SK-N-SH (cell line): ENCODE data around the gene SLC15A1. TPM values are rescaled to one million over a fixed set of nuclear protein-coding genes. Genes with fewer than 3 reads are reported as not detected.

ENCODE experiments used
- CTCF ChIA-PET: fragments of 300-600, 350-600 bp; formaldehyde crosslinking; extraction: SDS; loops from one replicate; lab custom pipeline; 2021; lab: Yijun Ruan, JAX
- POLR2A ChIA-PET: fragments of 350-600 bp; sonication (Branson Sonifier 250); formaldehyde crosslinking; extraction: SDS; loops from one replicate; lab custom pipeline; 2020; ENCODE audit warnings: antibody characterized with exemption, inconsistent platforms; lab: Yijun Ruan, JAX
- DNase-seq: peaks from one replicate; pipeline ENCODE4 v3.0.0; 2012
- H2AFZ ChIP-seq: fragments of 200-600 bp; sonication (generic); 2 replicates; pipeline ENCODE4 v1.8.1; 2016; ENCODE audit warnings: antibody characterized with exemption, mild to moderate bottlenecking, low read depth
- H3F3A ChIP-seq: fragments of 200-600 bp; sonication (generic); replicated peaks from 2 replicates; pipeline ENCODE3; 2016; ENCODE audit warnings: antibody characterized with exemption, mild to moderate bottlenecking; ENCODE audit not compliant: insufficient read depth
- H3K27ac ChIP-seq, 2 experiments: fragments of 200-500 bp in 1 of 2; fragments of 200-600 bp in 1 of 2; sonication (Bioruptor generic) in 1 of 2; sonication (generic), shearing (Covaris generic) in 1 of 2; 2 replicates each; pipeline versions ENCODE4 v1.5.1 to v1.6.1; 2014 to 2016; ENCODE audit warnings: low read depth in 2 of 2, inconsistent platforms in 1 of 2, low read length in 1 of 2, mild to moderate bottlenecking in 1 of 2, mixed read lengths in 1 of 2
- H3K27me3 ChIP-seq: fragments of 200-600 bp; sonication (generic), shearing (Covaris generic); 2 replicates; pipeline ENCODE4 v1.6.1; 2016; ENCODE audit warnings: mixed run types; ENCODE audit not compliant: insufficient read depth
- H3K36me3 ChIP-seq, 2 experiments: fragments of 200-500 bp in 1 of 2; fragments of 200-600 bp in 1 of 2; sonication (Bioruptor generic) in 1 of 2; sonication (generic) in 1 of 2; replicated peaks in 1 of 2; 2 replicates each; pipeline versions ENCODE3 to v1.5.1; 2014 to 2016; ENCODE audit warnings: low read length in 1 of 2, mild to moderate bottlenecking in 1 of 2; ENCODE audit not compliant: insufficient read depth in 2 of 2, control insufficient read depth in 1 of 2
- H3K4me1 ChIP-seq, 2 experiments: fragments of 200-500 bp in 1 of 2; fragments of 200-600 bp in 1 of 2; sonication (Bioruptor generic) in 1 of 2; sonication (generic), shearing (Covaris generic) in 1 of 2; 2 replicates each; pipeline versions ENCODE4 v1.5.1 to v1.6.1; 2014 to 2016; ENCODE audit warnings: low read depth in 1 of 2, low read length in 1 of 2, mixed run types in 1 of 2; ENCODE audit not compliant: insufficient read depth in 2 of 2, control insufficient read depth in 1 of 2
- H3K4me2 ChIP-seq: fragments of 200-600 bp; sonication (generic), shearing (Covaris generic); 2 replicates; pipeline ENCODE4 v1.6.1; 2017; ENCODE audit warnings: mixed run types
- H3K4me3 ChIP-seq, 2 experiments: fragments of 200-500 bp in 1 of 2; fragments of 200-600 bp in 1 of 2; sonication (Bioruptor generic) in 1 of 2; sonication (generic), shearing (Covaris generic) in 1 of 2; 2 replicates each; pipeline versions ENCODE4 v1.5.1 to v1.8.1; 2014 to 2016; ENCODE audit warnings: low read depth in 2 of 2, inconsistent platforms in 1 of 2, low read length in 1 of 2, mild to moderate bottlenecking in 1 of 2, mixed read lengths in 1 of 2, moderate library complexity in 1 of 2
- H3K79me2 ChIP-seq: fragments of 200-600 bp; sonication (generic); 2 replicates; pipeline ENCODE4 v1.8.1; 2017; ENCODE audit warnings: mild to moderate bottlenecking; ENCODE audit not compliant: insufficient read depth
- H3K9ac ChIP-seq: fragments of 200-600 bp; sonication (generic); 2 replicates; pipeline ENCODE4 v1.6.1; 2017; ENCODE audit warnings: mixed run types
- H3K9me2 ChIP-seq: fragments of 200-600 bp; sonication (generic); 2 replicates; pipeline ENCODE4 v1.6.1; 2017; ENCODE audit warnings: mixed run types
- H3K9me3 ChIP-seq: fragments of 200-600 bp; sonication (generic); 2 replicates; pipeline ENCODE4 v1.6.1; 2017; ENCODE audit warnings: mixed run types, mild to moderate bottlenecking, moderate library complexity
- H4K20me1 ChIP-seq: fragments of 200-600 bp; sonication (generic); 2 replicates; pipeline ENCODE4 v1.6.1; 2017; ENCODE audit warnings: mild to moderate bottlenecking, mixed run types; ENCODE audit not compliant: insufficient read depth
- ELF1 ChIP-seq: IDR thresholded peaks from 2 replicates; pipeline ENCODE4 v1.4.0; 2012
- EP300 ChIP-seq, 2 experiments: IDR thresholded peaks; 2 replicates each; pipeline versions ENCODE4 v1.4.0 to v1.6.1; 2012; ENCODE audit warnings: borderline replicate concordance in 1 of 2, low read depth in 1 of 2, low read length in 1 of 2
- FOXJ3 ChIP-seq: sonication (generic); formaldehyde crosslinking; IDR thresholded peaks from 2 replicates; pipeline ENCODE4 v1.5.1; 2020; ENCODE audit warnings: mild to moderate bottlenecking, missing genetic modification reagents
- FOXM1 ChIP-seq: IDR thresholded peaks from 2 replicates; pipeline ENCODE4 v1.4.0; 2012; ENCODE audit warnings: low read depth, mild to moderate bottlenecking
- MEF2A ChIP-seq: IDR thresholded peaks from 2 replicates; pipeline ENCODE4 v1.4.0; 2012; ENCODE audit warnings: low read depth, borderline replicate concordance
- POLR2AphosphoS5 ChIP-seq: IDR thresholded peaks from 2 replicates; pipeline ENCODE4 v1.6.1; 2012; ENCODE audit warnings: low read depth, low read length
- RAD21 ChIP-seq: IDR thresholded peaks from 2 replicates; pipeline ENCODE4 v1.6.1; 2012; ENCODE audit warnings: mild to moderate bottlenecking, low read length
- SIN3A ChIP-seq: IDR thresholded peaks from 2 replicates; pipeline ENCODE4 v1.6.1; 2012; ENCODE audit warnings: low read depth, mild to moderate bottlenecking, low read length, moderate library complexity, borderline replicate concordance
- SMC3 ChIP-seq: IDR thresholded peaks from 2 replicates; pipeline ENCODE4 v1.6.1; 2012; ENCODE audit warnings: low read depth, low read length, improper control_type of control experiment
- TAF1 ChIP-seq: IDR thresholded peaks from 2 replicates; pipeline ENCODE4 v1.6.1; 2012; ENCODE audit warnings: low read depth, mild to moderate bottlenecking, low read length, moderate library complexity, borderline replicate concordance
- TEAD4 ChIP-seq: IDR thresholded peaks from 2 replicates; pipeline ENCODE4 v1.4.0; 2012; ENCODE audit warnings: mild to moderate bottlenecking, borderline replicate concordance; ENCODE audit not compliant: insufficient read depth
- YY1 ChIP-seq: IDR thresholded peaks from 2 replicates; pipeline ENCODE4 v1.4.0; 2012; ENCODE audit warnings: low read depth, mild to moderate bottlenecking
- WGBS: methylation state at CpG from one replicate; pipeline ENCODE4 v1.1.6; 2017; ENCODE audit warnings: low lambda C conversion rate; 5-methylcytosine and 5-hydroxymethylcytosine counted together
- polyA plus RNA-seq, 3 experiments: library from polyadenylated mRNA; depleted of rRNA; stranded (reverse); fragments of >200 nt; gene quantifications; 2 replicates each; pipeline ENCODE4 v1.2.3, GENCODE V29; 2012
- TF ChIP-seq, protein P1 (sequence below): IDR thresholded peaks from 2 replicates; pipeline ENCODE4; 2012
- TF ChIP-seq, protein P2 (sequence below): fragments of 150-350 bp; IDR thresholded peaks from 2 replicates; pipeline ENCODE4 v1.6.1; 2016; ENCODE audit warnings: mild to moderate bottlenecking, low read depth, low read length
- TF ChIP-seq, protein P3 (sequence below): fragments of 150-350 bp; IDR thresholded peaks from 2 replicates; pipeline ENCODE4 v1.6.1; 2017; ENCODE audit warnings: antibody characterized with exemption, low read length, low read depth, borderline replicate concordance
- TF ChIP-seq, protein P4 (sequence below): IDR thresholded peaks from 2 replicates; pipeline ENCODE4 v1.6.1; 2012; ENCODE audit warnings: mild to moderate bottlenecking, low read depth, low read length, moderate library complexity
- TF ChIP-seq, protein P5 (sequence below): IDR thresholded peaks from 2 replicates; pipeline ENCODE4 v1.4.0; 2012; ENCODE audit warnings: low read depth, borderline replicate concordance

SLC15A1 gene
- polyA plus RNA-seq, 1 of the 3 experiments (the other 2 are of a cell fraction): not detected

DNA sequence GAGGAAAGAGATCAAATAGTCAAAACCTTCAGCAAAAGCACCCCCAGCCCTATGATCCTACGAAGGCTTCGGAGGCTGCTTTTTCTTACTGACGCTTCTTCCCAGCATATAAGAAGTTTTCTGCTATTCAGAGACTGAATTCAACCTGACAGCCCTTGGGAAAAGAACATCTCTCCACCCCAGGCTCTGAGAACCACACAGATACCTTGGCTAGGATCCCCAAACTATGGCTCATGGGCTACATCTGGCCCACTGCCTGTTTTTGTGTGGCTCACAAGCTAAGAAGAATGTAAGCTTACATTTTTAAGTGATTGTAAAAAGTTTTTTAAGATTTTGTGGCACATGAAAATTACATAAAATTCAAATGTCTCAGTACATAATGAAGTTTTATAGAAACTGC lies 3.0 kb downstream of the SLC15A1 start:
- Histone ChIP-seq H3K9ac (no peak overlapping the region), H3K27ac (no peak overlapping the region), H4K20me1 (no peaks in the 10 kb centered on the region), H3K36me3 (no peaks in the 10 kb centered on the region), H3K9me3 (no peaks in the 10 kb centered on the region), H3K4me1 (peaks cover 0 to 7% of the 10 kb centered on the region in 2 experiments; a peak in 1 of 4 replicates), H3F3A (no peaks in the 10 kb centered on the region), H3K4me3 (no peak overlapping the region), H3K9me2 (no peaks in the 10 kb centered on the region), H2AFZ (no peak overlapping the region), H3K79me2 (no peaks in the 10 kb centered on the region), H3K27me3 (peaks cover 32% of the 10 kb centered on the region), H3K4me2 (no peak overlapping the region)
- 62% methylated on average over 3 of the region's 3 CpGs for WGBS
- TF ChIP-seq YY1: no peak
- TF ChIP-seq FOXM1: no peak
- TF ChIP-seq, protein P1, sequence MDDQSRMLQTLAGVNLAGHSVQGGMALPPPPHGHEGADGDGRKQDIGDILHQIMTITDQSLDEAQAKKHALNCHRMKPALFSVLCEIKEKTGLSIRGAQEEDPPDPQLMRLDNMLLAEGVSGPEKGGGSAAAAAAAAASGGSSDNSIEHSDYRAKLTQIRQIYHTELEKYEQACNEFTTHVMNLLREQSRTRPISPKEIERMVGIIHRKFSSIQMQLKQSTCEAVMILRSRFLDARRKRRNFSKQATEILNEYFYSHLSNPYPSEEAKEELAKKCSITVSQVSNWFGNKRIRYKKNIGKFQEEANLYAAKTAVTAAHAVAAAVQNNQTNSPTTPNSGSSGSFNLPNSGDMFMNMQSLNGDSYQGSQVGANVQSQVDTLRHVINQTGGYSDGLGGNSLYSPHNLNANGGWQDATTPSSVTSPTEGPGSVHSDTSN: no peak
- no peak for TF ChIP-seq SMC3
- TF ChIP-seq RAD21: no peak
- TF ChIP-seq, protein P2, sequence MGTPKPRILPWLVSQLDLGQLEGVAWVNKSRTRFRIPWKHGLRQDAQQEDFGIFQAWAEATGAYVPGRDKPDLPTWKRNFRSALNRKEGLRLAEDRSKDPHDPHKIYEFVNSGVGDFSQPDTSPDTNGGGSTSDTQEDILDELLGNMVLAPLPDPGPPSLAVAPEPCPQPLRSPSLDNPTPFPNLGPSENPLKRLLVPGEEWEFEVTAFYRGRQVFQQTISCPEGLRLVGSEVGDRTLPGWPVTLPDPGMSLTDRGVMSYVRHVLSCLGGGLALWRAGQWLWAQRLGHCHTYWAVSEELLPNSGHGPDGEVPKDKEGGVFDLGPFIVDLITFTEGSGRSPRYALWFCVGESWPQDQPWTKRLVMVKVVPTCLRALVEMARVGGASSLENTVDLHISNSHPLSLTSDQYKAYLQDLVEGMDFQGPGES: no peak
- TF ChIP-seq POLR2AphosphoS5: no peak
- TF ChIP-seq SIN3A: no peak
- TF ChIP-seq EP300 (IDR thresholded peaks at IDR 0.05; ENCODE audit: borderline replicate concordance in 1 of 2, low read depth in 1 of 2, low read length in 1 of 2): no peak
- no peak for TF ChIP-seq TEAD4
- TF ChIP-seq, protein P3, sequence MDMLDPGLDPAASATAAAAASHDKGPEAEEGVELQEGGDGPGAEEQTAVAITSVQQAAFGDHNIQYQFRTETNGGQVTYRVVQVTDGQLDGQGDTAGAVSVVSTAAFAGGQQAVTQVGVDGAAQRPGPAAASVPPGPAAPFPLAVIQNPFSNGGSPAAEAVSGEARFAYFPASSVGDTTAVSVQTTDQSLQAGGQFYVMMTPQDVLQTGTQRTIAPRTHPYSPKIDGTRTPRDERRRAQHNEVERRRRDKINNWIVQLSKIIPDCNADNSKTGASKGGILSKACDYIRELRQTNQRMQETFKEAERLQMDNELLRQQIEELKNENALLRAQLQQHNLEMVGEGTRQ: no peak
- no peak for TF ChIP-seq MEF2A
- TF ChIP-seq FOXJ3: no peak
- TF ChIP-seq, protein P4, sequence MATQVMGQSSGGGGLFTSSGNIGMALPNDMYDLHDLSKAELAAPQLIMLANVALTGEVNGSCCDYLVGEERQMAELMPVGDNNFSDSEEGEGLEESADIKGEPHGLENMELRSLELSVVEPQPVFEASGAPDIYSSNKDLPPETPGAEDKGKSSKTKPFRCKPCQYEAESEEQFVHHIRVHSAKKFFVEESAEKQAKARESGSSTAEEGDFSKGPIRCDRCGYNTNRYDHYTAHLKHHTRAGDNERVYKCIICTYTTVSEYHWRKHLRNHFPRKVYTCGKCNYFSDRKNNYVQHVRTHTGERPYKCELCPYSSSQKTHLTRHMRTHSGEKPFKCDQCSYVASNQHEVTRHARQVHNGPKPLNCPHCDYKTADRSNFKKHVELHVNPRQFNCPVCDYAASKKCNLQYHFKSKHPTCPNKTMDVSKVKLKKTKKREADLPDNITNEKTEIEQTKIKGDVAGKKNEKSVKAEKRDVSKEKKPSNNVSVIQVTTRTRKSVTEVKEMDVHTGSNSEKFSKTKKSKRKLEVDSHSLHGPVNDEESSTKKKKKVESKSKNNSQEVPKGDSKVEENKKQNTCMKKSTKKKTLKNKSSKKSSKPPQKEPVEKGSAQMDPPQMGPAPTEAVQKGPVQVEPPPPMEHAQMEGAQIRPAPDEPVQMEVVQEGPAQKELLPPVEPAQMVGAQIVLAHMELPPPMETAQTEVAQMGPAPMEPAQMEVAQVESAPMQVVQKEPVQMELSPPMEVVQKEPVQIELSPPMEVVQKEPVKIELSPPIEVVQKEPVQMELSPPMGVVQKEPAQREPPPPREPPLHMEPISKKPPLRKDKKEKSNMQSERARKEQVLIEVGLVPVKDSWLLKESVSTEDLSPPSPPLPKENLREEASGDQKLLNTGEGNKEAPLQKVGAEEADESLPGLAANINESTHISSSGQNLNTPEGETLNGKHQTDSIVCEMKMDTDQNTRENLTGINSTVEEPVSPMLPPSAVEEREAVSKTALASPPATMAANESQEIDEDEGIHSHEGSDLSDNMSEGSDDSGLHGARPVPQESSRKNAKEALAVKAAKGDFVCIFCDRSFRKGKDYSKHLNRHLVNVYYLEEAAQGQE: no peak
- TF ChIP-seq, protein P5, sequence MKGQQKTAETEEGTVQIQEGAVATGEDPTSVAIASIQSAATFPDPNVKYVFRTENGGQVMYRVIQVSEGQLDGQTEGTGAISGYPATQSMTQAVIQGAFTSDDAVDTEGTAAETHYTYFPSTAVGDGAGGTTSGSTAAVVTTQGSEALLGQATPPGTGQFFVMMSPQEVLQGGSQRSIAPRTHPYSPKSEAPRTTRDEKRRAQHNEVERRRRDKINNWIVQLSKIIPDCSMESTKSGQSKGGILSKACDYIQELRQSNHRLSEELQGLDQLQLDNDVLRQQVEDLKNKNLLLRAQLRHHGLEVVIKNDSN: no peak
- TF ChIP-seq ELF1: no peak
- no peak for TF ChIP-seq TAF1
- CTCF ChIA-PET: no interaction called here
- DNase-seq: no peak
- POLR2A ChIA-PET: no interaction called here
